Measurements from ENCODE around the gene RSPH9.
"Not testable (repeated sequence)": the region's sequence is repeated elsewhere in the genome, so short reads cannot be mapped to it uniquely, and the experiment has no call there.

The RSPH9 gene

DNA sequence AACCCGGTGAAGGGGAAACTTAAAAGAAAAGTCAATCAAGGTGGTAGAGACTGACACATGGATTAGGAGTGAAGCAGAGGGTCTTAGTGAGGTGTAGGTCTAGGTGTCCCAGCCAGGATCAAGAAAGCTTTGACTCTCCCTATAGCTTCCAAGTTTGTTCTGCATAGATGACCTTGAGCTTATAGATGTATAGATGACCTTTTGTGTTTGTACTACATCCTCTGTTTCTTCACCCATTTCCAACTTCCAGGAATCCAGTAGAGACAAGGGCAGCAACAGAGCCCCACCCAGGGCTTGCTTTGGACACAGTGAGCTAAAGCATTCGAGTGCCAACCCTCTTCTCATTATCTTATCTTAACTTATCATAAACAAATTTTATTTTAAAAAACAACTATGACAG lies 44.6 kb downstream of the RSPH9 start:
- no peak for DNase-seq

DNA sequence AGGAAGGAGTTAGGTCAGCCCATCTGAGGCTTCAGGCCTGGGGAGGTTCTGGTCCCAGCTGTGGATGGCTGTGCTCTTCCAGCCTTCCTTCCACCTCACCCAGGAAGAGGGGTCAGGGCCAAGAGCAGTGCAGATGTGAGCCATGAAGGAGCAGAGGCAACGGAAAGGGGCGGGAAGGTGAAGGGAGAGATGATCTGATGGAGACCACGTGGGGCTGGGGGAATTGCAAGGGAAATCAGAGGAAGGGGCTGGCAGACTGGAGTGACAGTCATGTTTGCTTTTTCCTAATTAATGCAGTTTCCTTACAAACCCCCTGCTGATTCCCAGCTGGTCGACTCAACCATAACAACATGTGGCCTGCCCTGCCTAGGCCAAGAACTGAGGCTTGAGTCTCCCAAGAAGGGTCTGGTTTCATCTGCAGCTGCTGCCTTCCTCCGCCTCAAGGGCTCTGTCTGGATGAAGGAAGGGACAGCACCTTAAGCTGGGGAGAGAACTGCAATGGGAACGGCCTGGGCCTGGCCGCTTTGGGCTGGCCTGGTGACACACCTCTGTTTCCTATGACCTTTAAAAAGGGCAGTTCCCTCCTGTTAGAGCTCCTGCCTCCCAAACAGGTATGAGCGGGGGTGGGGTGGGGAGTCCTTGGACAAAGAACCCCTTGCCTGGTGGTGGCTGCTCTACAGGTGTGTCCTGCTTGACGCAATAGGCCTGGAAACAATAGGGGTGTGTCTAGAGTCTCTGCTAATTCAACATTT lies 50.6 kb downstream of the RSPH9 start:
- no peak for DNase-seq

DNA sequence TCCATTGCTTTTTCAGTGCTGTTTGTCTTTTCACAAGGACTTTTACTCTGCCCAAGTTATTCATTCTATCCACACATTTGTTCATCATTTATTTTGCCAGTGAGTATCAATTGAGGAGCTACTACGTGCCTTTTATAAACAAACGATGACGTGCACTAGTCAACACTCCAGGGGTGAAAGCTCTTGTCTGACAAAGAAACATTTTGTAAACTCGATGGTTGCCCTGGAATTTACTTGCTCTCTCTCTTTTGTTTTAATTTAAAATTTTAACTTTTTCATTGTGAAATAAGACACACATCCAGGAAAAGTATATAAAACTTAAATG lies 51.1 kb downstream of the RSPH9 start:
- no peak for DNase-seq

DNA sequence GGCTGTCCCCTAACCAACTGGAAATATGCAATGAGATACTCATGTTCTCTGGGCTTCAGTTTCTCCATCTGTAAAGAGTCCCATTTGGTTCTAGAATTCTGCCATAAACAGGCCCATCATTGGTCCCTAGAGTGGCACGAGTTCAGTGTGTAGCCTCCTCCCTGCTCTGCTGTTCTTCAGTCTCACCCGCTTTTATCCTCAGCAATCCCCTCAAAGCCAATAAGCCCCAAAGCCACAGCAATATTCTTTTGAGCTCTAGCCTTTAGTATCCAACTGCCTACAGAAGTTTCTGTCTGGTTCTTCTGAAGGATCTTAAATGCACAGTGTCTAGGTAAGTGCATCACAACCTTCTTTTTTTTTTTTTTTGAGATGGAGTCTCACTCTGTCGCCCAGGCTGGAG lies 52.6 kb downstream of the RSPH9 start:
- no peak for DNase-seq

DNA sequence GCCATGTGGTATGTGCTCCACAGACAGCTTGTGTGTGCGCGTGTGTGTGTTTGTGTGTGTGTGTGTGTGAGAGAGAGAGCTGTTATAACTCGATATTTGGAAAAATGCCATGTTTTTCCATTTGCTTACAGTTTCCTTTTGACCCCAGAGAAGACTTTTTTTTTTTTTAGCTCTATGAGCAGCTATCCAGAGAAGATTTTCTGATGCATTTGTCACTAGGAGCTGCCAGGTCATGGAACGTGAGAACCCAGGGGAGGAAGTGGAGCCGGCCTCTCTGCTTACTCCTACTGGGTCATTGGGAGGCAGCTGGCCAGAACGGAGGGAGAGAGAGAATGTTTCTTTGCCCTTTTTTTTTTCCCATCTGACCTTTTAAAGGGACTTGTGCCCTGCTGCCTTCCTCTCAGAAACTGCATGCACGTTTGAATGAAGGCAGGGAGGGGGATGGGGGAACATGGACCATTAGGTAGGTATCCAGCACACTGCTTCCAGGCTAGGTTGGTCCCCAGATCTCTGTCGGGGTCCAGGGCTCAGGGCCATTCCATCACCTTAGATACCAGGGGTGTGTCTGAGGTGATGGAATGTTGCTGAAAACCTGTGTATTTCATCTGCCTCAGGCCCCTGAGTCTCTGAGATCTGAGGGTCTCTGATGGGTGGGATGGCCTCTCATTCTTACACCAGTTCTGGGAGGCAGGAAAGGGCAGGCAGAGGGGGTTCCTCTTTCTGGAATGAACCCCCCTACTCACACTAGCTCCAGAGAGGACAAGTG lies 53.9 kb downstream of the RSPH9 start:
- DNase-seq: peak in 1 of 2 experiments; percentile 20

DNA sequence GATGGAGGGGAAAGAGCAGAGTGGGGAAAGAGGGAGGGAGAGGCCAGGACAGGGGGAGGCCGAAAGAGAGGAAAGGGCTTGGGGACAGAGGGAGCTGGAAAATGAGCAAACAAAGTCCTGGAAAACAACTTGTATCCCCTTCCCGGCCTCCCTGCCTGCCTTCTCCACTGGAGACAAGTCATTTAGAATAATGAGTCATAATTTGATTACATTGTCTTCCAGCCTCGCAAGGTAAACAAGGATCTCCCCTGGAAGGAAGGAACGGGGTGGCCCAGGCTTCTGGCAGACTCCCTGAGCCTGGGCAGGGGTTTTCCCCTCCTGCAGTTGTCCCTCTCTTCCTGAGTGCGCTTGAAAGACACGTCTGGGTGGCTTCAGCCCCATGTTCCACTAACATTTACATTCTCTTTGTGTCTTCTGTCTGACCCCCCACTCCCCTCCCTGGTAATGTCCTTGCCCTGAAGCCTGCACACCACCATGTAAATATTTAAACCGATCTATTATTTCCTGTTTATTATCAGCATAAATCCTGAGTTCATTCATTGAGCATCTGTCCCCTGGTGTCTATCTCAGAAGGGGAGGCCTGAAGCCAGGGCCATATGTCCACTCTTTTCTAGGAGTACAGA lies 54.8 kb downstream of the RSPH9 start:
- no peak for DNase-seq

DNA sequence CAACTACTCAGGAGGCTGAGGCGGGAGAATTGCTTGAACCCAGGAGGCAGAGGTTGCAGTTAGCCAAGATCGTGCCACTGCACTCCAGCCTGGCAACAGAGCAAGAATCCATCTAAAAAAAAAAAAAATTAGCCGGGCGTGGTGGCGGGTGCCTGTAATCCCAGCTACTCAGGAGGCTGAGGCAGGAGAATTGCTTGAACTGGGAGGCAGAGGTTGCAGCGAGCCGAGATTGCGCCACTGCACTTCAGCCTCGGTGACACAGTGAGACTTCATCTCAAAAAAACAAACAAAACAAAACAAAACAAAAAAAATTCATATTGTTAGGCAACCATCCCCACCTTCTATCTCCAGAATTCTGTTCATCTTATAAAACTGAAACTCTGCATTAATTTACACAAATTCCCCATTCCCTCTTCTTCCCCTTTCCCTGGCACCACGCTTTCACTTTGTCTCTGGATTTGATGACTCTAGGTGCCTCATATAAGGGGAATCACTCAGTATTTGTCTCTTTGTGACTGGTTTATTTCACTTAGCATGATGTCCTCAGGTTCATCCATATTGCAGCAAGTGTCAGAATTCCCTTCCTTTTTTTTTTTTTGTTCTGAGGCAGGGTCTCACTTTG lies 56.2 kb downstream of the RSPH9 start:
- DNase-seq: not testable (repeated sequence)

DNA sequence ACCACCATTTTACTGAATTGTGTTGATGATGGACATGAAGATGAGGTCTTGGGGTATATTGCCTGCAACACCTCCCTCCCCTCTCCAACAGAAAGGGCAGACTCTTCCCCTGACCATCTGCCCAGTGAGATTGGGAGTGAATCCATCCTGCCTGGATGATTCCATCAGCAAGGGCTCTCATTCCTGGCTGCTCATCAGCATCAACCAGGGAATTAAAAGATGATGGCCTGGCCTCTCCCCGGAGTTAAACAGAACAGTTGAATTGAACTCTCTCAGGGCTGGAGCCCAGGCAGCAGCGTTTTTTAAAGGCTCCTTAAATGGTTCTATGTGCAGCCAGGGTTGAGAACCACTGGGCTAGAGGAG lies 57.3 kb downstream of the RSPH9 start:
- DNase-seq: no peak

DNA sequence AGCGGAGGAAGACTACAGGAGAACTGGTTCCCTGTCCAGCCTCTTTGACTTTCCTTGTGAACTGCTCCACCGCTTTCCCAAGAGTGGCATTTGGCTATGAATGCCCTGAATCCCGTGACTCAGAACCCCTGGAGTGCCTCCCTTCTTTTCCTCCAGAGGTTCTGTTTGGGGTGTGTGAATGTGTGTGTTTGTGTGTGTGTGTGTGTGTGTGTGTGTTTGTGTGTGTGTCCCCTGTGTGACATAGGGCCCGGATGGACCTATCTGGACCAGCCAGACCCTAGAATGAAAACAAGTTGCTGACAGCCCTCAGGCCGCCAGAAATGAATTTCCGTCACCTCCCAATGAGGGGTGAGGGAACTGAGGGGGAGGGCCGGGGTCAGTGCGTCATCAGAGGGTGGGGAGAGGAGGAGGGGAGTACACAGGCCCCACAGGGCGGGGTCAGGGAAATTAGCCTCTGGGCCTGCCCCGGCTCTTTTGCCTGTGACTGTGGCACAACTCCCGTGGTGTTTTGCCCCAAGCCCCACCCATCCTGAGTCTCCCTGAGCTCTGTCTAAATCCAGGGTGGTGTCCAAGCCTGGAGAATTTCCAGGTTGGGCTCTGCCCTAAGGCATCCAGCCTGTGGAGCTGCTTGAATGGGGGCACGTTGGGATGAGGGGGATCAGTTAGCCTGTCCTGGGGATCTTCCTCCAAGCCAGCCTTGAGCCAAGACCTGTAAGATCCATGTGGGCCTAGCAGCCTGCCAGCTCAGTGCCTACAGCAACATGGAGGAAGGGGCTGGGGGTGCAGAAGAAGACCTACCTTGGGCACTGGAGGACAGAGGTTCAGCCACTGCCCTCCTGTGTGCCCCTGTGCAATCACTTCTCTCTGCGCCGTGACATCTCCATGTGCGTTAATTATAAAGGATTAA lies 58.0 kb downstream of the RSPH9 start:
- DNase-seq: peak; percentile 71 to 87

DNA sequence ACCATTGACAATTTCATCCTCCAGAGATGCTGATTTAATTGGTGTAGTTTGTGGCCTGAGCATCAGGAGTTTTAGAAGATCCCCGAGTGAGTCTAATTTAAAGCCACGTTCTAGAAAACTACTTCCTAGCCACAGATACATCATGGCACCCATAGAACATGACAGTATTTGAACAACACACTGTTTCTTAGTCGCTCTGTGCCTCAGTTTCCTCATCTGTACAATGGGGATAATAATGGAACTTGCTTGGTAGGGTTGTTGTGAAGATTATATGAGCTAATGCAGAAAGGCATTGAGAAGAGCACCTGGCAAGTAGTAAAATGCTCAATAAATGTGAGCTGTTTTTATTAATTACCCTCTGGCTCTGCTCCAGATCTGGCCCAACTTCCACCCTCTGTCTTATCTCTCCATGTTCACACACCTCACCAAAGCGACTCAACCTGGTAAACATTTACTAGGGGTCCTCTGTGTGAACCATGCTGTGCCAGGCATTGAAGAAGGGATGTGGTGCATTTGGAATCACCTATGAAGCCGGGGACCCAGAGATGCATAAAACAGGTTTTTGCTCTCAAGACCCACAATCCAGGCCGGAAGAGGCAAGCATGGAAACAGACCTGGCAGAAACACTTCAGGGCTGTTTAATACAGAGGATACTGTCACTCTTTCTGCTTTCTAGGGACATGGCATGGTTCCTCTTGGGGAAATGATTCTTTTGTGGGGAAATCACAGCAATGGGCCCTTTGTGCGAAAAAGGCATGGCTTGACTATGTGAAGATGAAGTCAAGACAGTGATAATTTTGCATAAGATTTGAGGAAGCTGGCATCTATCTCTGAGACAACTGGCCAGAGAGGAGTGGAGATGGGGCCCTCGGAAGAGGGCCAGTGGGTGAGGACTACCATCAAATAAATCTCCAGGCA lies 58.9 kb downstream of the RSPH9 start:
- DNase-seq: no peak

DNA sequence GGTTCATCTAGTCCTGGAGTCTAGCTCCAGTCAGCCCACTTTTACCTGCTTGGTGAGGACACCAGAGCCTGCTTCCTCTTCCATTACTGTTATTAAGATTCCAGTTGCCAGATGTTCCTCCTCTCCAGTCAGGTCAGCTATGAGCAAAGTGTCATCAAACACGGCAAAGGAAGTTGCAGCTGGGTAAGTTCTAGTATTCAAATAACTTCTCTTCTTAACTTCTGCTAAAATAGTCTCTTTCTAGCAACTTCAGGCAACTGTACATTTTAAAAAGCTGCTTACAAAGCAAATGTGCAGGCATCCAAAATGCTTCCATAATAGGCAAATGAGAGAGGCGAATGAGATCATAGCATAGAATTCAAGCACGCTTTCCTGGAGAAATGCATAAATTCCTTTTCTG lies 61.2 kb downstream of the RSPH9 start:
- DNase-seq: no peak

DNA sequence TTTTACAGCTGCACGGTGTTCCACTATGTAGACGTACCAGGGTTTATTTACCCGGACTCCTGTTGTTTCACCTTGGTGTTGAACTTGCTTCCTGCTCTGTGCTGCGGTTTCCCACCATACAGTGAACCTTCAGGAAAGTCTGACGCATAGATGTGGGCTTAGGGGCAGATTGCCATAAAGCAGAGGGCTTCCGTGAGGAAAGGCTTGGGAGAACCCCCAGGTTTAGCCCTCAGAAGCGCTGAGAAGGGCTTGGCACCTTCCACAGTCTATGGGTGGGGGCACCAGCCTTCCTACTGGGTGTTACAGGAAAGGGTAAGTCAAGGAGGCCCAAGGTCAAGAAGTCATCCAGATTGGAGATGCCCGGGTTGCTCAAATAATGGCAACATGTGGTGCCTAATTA lies 62.0 kb downstream of the RSPH9 start:
- no peak for DNase-seq

DNA sequence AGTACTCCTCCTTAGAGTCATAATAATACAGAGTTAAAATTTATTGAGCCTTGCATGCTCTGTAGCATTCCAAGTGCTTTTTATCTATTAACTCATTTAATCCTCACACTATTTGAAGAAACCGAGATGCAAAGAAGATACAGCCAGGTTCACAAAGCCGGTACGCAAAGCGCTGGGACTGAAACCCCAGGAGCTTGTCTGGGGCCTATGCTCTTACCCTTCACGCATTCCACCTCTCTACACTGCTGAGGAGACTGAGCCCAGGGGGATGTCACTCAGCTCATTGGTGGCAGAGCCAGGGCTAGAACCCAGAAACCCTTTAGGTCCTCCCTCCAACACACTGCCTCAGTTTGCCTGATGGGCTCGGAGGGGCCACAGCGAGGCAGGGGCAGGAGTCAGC lies 62.4 kb downstream of the RSPH9 start:
- no peak for DNase-seq

DNA sequence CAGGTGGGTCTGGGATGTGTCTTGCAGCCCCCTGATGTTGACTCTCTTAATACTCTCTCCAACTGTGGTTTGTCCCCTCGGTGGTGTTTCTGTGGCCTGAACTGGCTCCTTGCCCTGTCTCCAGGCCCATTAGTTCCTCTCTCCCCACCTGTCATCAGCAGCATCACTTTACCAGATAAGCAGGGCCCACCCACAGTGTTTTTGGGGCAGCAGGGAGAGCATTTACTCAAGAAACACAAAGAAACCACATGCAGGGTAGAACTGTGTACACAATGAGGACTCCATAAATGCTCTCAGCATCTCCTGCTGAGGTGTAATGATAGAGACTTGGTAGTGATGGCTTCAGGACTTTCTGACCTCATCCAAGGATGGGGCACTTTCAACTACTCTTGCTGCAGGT lies 62.9 kb downstream of the RSPH9 start:
- DNase-seq: no peak

DNA sequence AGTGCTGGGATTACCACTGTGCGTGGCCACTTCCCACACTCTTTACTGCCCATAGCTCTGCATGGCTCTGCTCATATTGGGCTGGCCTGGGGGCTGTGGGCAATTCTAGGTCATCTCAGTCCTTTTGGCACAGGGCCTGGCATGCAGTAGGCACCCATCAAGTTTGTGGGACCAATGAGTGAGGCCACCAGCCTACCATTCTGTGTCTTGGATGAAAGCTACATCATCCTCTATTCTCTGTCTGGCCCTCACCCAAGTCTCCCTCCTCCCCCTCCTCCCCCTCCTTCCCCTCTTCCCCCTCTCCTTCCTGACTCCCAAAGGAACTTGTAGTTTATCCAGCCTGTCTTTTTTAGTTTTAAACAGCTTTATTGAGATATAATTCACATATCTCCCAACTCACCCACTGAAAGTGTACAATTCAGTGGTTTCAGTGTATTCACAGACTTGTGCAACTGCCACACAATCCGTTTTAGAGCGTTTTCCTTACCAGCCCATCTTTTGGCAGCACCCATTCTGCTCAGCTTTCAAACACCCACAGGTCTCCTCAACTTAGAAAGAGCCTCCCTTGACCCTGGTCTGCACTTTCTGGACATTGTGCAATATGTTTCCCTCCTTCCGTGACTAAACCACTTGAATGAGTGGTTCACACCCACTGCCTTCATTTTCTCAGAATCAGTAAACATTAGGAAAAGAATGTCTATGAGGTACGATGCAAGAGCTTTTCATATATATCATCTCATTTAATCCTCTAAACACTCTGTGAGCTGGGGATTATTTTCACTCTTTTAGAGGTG lies 64.2 kb downstream of the RSPH9 start:
- DNase-seq: no peak

DNA sequence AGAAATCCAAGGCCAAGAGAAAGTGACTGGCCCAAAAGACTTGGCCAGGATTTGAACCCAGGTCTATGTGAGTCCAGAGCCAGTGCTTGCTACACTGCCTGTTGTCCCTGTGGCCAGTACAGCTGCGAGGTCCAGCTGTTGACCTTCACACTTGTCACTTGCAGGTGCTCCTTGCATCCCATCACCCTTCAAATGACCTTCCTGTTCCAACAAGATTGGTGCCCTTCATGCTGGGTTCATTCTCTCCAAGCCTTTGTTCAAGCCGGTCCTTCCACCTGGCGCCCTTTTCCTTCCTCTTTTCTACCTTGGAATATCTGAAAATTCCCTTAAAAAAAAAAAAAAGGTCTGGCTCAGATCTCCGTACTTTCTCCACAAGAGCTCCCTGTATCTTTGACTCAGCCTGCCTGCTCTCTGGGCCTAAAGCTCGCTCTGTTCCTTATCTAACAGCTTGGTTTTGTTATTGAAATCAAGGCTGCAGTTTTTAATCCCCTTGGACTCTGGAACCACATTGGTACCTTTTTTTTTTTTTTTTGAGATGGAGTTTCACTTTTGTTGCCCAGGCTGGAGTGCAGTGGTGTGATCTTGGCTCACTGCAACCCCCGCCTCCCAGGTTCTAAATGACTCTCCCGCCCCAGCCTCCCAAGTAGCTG lies 64.9 kb downstream of the RSPH9 start:
- no peak for DNase-seq

DNA sequence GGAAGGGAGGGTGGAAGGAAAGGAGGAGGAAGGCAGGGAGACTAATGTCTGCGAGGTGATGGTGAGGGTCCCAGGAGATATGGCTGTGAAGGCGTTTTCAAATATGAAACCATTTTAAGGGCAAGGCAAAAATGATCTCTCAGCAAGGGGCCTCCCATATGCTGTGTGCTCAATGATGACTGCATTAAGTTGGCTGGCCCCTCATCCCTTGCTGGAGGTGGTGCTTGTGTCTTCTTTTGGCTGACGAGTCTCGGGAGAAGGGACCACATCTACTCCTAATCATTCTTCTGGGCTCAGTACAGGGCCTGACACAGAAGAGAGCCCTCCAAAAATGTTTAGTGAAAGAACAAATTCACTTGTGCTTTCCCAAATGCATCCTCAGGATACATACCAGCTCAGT lies 65.7 kb downstream of the RSPH9 start:
- no peak for DNase-seq

DNA sequence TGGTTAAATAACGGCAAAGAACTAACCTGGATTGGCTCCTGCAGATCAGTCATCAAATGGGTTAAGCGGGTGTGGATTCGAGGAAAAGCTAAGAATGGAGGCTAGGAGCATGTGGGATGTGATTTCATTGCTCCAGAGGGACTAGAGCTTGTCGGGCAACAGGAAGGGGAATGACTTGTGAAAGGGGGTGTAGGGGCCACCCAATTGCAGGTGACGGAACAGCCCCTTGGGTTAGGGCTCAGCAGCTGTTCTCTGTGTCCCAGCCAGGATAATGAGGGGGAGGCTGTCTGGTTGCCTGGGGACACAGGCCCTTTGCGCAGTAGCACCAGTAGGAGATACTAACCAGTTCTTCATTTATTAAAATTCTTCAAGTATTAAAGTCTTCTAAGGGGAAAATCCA lies 67.7 kb downstream of the RSPH9 start:
- DNase-seq: no peak

DNA sequence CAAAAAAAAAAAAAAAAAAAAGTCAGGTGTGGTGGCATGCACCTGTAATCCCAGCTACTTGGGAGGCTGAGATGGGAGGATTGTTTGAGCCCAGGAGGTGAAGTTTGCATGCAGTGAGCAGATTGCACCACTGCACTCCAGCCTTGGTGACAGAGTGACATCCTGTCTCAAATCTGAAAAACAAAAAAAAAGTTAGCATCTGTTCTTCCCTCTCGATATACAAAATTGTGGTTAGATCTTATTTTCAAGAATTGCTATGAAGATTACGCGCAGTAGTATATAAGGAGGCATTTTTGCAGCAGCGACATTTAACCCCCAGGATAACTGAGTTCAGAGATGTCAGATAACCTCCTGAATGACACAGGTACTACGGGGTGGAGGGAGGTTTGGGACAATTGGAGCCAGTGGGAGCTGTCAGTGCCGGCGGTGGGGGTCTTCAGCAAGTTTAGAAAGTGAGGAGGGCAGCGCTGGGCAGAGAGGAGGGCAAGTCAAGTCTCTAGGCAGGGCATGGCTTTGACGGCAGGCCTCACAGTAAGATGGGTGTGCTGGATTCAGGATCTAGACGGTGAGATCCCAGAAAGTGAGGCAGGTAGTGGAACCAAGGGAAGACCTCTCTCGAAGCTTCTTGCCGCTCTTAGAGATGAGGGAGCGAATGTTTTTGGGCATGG lies 68.9 kb downstream of the RSPH9 start:
- DNase-seq: no peak

Data from SHP77 (cell line).